Activated T-cell treated with anti-CD3 and anti-CD28 coated beads, Interleukin-2, amount 50 U/mL, for 72 hours (primary cell): ENCODE measurements around the gene RNF212B. TPM values are rescaled to one million over a fixed set of nuclear protein-coding genes. Genes with fewer than 3 reads are reported as not detected.

Experiments used
- ATAC-seq, 2 donors: fragments of 150-1000 bp; cut with Tn5 transposase; replicated peaks in 1 of 2; 2 replicates each; pipeline ENCODE4 v1.10.0; 2021; ENCODE audit warnings: moderate library complexity in 2 of 2, mild to moderate bottlenecking in 1 of 2
- DNase-seq, 2 donors: peaks; one replicate each; pipeline ENCODE4 v3.0.0; 2021 to 2022; ENCODE audit warnings: mixed read lengths in 1 of 2
- H3K27ac Mint-ChIP-seq: one replicate; pipeline ENCODE4 v1.8.0; 2022; ENCODE audit warnings: mild to moderate bottlenecking, moderate library complexity, mixed read lengths
- H3K27me3 Mint-ChIP-seq: one replicate; pipeline ENCODE4 v1.8.0; 2022; ENCODE audit warnings: low read depth, mixed read lengths
- H3K36me3 Mint-ChIP-seq, 2 donors: one replicate each; pipeline ENCODE4 v1.8.0; 2022; ENCODE audit warnings: mixed read lengths in 2 of 2, mild to moderate bottlenecking in 1 of 2; ENCODE audit not compliant: insufficient read depth in 2 of 2
- H3K4me1 Mint-ChIP-seq: one replicate; pipeline ENCODE4 v1.8.0; 2022; ENCODE audit warnings: low read depth, mixed read lengths
- H3K4me3 Mint-ChIP-seq, 2 donors: one replicate each; pipeline ENCODE4 v1.8.0; 2022; ENCODE audit warnings: mild to moderate bottlenecking in 2 of 2, mixed read lengths in 2 of 2, moderate library complexity in 2 of 2
- H3K9me3 Mint-ChIP-seq, 2 donors: one replicate each; pipeline ENCODE4 v1.8.0; 2022; ENCODE audit warnings: mixed read lengths in 2 of 2
- total RNA-seq, 2 donors: library from RNA; stranded (reverse); gene quantifications; one replicate each; pipeline ENCODE4 v1.2.3, GENCODE V29; 2022

Gene RNF212B
- total RNA-seq, 2 donors from 2014 or later: not detected

- Mint-ChIP-seq H3K36me3 (peaks cover 1% of the 10 kb centered on the region in 2 donors), H3K4me3 (peak overlapping the region; percentile 91 to 100), H3K27me3 (peaks cover 20% of the 10 kb centered on the region), H3K9me3 (no peaks in the 10 kb centered on the region), H3K27ac (peak overlapping the region; percentile 93), H3K4me1 (peaks cover 28% of the 10 kb centered on the region)
- DNase-seq (no peak), ATAC-seq (peak; percentile 29 to 33)
Observed at GRCh38 chr14:23301969-23302289, 64.2 kb downstream of the RNF212B start.

- Mint-ChIP-seq H3K27ac (peak within 1 kb of the TSS; percentile 93), H3K4me1 (peaks cover 31% of the 10 kb centered on the region), H3K4me3 (peak within 1 kb of the TSS; percentile 91 to 100), H3K9me3 (no peaks in the 10 kb centered on the region), H3K36me3 (peaks cover 1% of the 10 kb centered on the region in 2 donors), H3K27me3 (peaks cover 26% of the 10 kb centered on the region)
- peak; percentile 90 to 93 for DNase-seq
- ATAC-seq: peak; percentile 48
Observed at GRCh38 chr14:23302290-23303225, 64.8 kb downstream of the RNF212B start, which contains the start of gene PPP1R3E. Gene PPP1R3E (minus strand): TSS chr14:23302859. CDS start chr14:23302576, 283 bp downstream.

- Mint-ChIP-seq H3K9me3 (no peaks in the 10 kb centered on the region), H3K4me3 (peak within 1 kb of the TSS; percentile 40 to 68), H3K36me3 (peaks cover 0 to 1% of the 10 kb centered on the region in 2 donors), H3K27ac (no peak within 1 kb of the TSS), H3K4me1 (peaks cover 24% of the 10 kb centered on the region), H3K27me3 (peaks cover 29% of the 10 kb centered on the region)
- no peak for ATAC-seq
- peak in 1 of 2 donors; percentile 26 for DNase-seq
Observed at GRCh38 chr14:23306412-23307145, 68.8 kb downstream of the RNF212B start, which contains the start of gene BCL2L2. Gene BCL2L2 (plus strand): TSS chr14:23306833. CDS start chr14:23307768, 935 bp downstream.

GRCh38 chr14:23307146-23307530 is 69.4 kb downstream of the RNF212B start:
- ATAC-seq (no peak), DNase-seq (no peak)
- Mint-ChIP-seq H3K36me3 (peaks cover 0 to 1% of the 10 kb centered on the region in 2 donors), H3K9me3 (no peaks in the 10 kb centered on the region), H3K4me1 (peaks cover 24% of the 10 kb centered on the region), H3K27ac (no peak overlapping the region), H3K4me3 (peak overlapping the region; percentile 40 to 68), H3K27me3 (peaks cover 29% of the 10 kb centered on the region)

GRCh38 chr14:23307687-23308644 is 70.2 kb downstream of the RNF212B start:
- Mint-ChIP-seq H3K27ac (no peak overlapping the region), H3K4me3 (peak overlapping the region in 1 of 2 donors; percentile 12), H3K9me3 (no peaks in the 10 kb centered on the region), H3K36me3 (no peaks in the 10 kb centered on the region), H3K27me3 (peaks cover 29% of the 10 kb centered on the region), H3K4me1 (peaks cover 19% of the 10 kb centered on the region)
- no peak for ATAC-seq
- no peak for DNase-seq

- H3K27me3 Mint-ChIP-seq: peaks cover 29% of the 10 kb centered on the region
- no peak for ATAC-seq
- DNase-seq: no peak
- no peaks in the 10 kb centered on the region for H3K9me3 Mint-ChIP-seq
- no peak overlapping the region for H3K27ac Mint-ChIP-seq
- H3K4me3 Mint-ChIP-seq: no peak overlapping the region
- peaks cover 16% of the 10 kb centered on the region for H3K4me1 Mint-ChIP-seq
- H3K36me3 Mint-ChIP-seq: no peaks in the 10 kb centered on the region
Observed at GRCh38 chr14:23308721-23309445, 71.1 kb downstream of the RNF212B start.

- H3K27ac Mint-ChIP-seq: no peak overlapping the region
- no peak for ATAC-seq
Observed at GRCh38 chr14:23310546-23310945, 72.8 kb downstream of the RNF212B start.

GRCh38 chr14:23316300-23316699 is 78.6 kb downstream of the RNF212B start:
- H3K27ac Mint-ChIP-seq: no peak overlapping the region
- H3K9me3 Mint-ChIP-seq: peaks cover 0 to 2% of the 10 kb centered on the region in 2 donors
- peaks cover 12% of the 10 kb centered on the region for H3K4me1 Mint-ChIP-seq
- H3K4me3 Mint-ChIP-seq: no peak overlapping the region
- DNase-seq: no peak
- no peaks in the 10 kb centered on the region for H3K27me3 Mint-ChIP-seq
- peaks cover 0 to 3% of the 10 kb centered on the region in 2 donors for H3K36me3 Mint-ChIP-seq
- no peak for ATAC-seq

More at GRCh38 chr14:23310546-23310945, 72.8 kb downstream of the RNF212B start:
- Mint-ChIP-seq H3K36me3 (no peaks in the 10 kb centered on the region), H3K4me1 (peaks cover 16% of the 10 kb centered on the region), H3K4me3 (no peak overlapping the region), H3K9me3 (no peaks in the 10 kb centered on the region), H3K27me3 (peaks cover 19% of the 10 kb centered on the region)
- no peak for DNase-seq

- H3K4me3 Mint-ChIP-seq: peak overlapping the region; percentile 81 to 90
- no peak for DNase-seq
- no peaks in the 10 kb centered on the region for H3K27me3 Mint-ChIP-seq
- no peak for ATAC-seq
- H3K27ac Mint-ChIP-seq: peak overlapping the region; percentile 94
- peaks cover 27% of the 10 kb centered on the region for H3K4me1 Mint-ChIP-seq
- H3K36me3 Mint-ChIP-seq: peaks cover 9 to 13% of the 10 kb centered on the region in 2 donors
- H3K9me3 Mint-ChIP-seq: peaks cover 0 to 2% of the 10 kb centered on the region in 2 donors
Observed at GRCh38 chr14:23319746-23320583, 82.2 kb downstream of the RNF212B start.

- Mint-ChIP-seq H3K4me3 (peak within 1 kb of the TSS; percentile 94 to 99), H3K27ac (peak within 1 kb of the TSS; percentile 95), H3K4me1 (peaks cover 27% of the 10 kb centered on the region), H3K27me3 (no peaks in the 10 kb centered on the region), H3K9me3 (peaks cover 0 to 2% of the 10 kb centered on the region in 2 donors), H3K36me3 (peaks cover 11 to 14% of the 10 kb centered on the region in 2 donors)
- DNase-seq (peak; percentile 96 to 98), ATAC-seq (peak; percentile 89)
Observed at GRCh38 chr14:23320584-23321571, 83.1 kb downstream of the RNF212B start, which contains the start of gene PABPN1. Gene PABPN1 (plus strand): TSS chr14:23321457. CDS start chr14:23321470, 13 bp downstream.
